Heart right ventricle (tissue), 16 donors: Measurements from ENCODE around the gene CEBPZ. TPM values are rescaled to one million over a fixed set of nuclear protein-coding genes. Genes with fewer than 3 reads are reported as not detected.

Experiments used
- ATAC-seq, 8 donors: fragments of 200-7000 bp; cut with Tn5 transposase; one replicate each; pipeline ENCODE4 v1.9.1; 2020; ENCODE audit warnings: mild to moderate bottlenecking in 8 of 8, moderate library complexity in 8 of 8, moderate number of reproducible peaks in 1 of 8
- DNase-seq, 2 donors: peaks; one replicate each; pipeline ENCODE4 v3.0.0-alpha.2; 2020
- H3K27ac ChIP-seq, 10 donors: fragments of 200-600 bp; sonication (generic) in 2 of 10; one replicate each; pipeline versions ENCODE4 v1.5.0 to v1.8.0; 2020 to 2022; ENCODE audit warnings: mild to moderate bottlenecking in 3 of 10
- H3K27me3 ChIP-seq, 7 donors: fragments of 200-600 bp; one replicate each; pipeline ENCODE4 v1.8.0; 2021 to 2022; ENCODE audit warnings: mild to moderate bottlenecking in 2 of 7
- H3K36me3 ChIP-seq, 9 donors: fragments of 200-600 bp; sonication (generic) in 1 of 9; one replicate each; pipeline versions ENCODE4 v1.5.0 to v1.8.0; 2020 to 2022; ENCODE audit warnings: mild to moderate bottlenecking in 2 of 9
- H3K4me1 ChIP-seq, 9 donors: fragments of 200-600 bp; sonication (generic) in 1 of 9; one replicate each; pipeline versions ENCODE4 v1.5.0 to v1.8.0; 2020 to 2022; ENCODE audit warnings: mild to moderate bottlenecking in 4 of 9
- H3K4me3 ChIP-seq, 10 donors: fragments of 200-600 bp; sonication (generic) in 2 of 10; one replicate each; pipeline versions ENCODE4 v1.5.0 to v1.8.0; 2020 to 2022; ENCODE audit warnings: mild to moderate bottlenecking in 7 of 10, moderate library complexity in 2 of 10
- H3K9me3 ChIP-seq, 11 donors: fragments of 200-600 bp in 10 of 11; sonication (generic) in 2 of 11; one replicate each; pipeline versions ENCODE4 v1.5.0 to v1.8.0; 2013 to 2022; ENCODE audit warnings: mild to moderate bottlenecking in 2 of 11, control low read depth in 1 of 11, moderate library complexity in 1 of 11
- CTCF ChIP-seq, 9 donors: fragments of 200-600 bp; sonication (generic) in 2 of 9; IDR thresholded peaks; one replicate each; pipeline versions ENCODE4 v1.5.0 to v1.8.0; 2021 to 2022; ENCODE audit warnings: antibody characterized with exemption in 9 of 9, mild to moderate bottlenecking in 5 of 9, moderate library complexity in 1 of 9
- WGBS, 2 donors: extraction: QIAGEN DNeasy Blood & Tissue Kit; methylation state at CpG; one replicate each; pipeline ENCODE4 v1.1.7; 2013; ENCODE audit warnings: inconsistent platforms in 1 of 2; 5-methylcytosine and 5-hydroxymethylcytosine counted together
- intact Hi-C, 10 donors: fragments of 100-400 bp; cut with DNase I; formaldehyde crosslinking; loops; one replicate each; pipeline versions ENCODE4 v1.11.1 to v1.14.2; 2022
- polyA plus RNA-seq, 2 donors: library from polyadenylated mRNA; stranded (reverse); fragments of 200-250 nt; gene quantifications; one replicate each; pipeline ENCODE4 v1.2.3, GENCODE V29; 2013
- total RNA-seq, 10 donors: library from RNA; stranded (reverse); fragmentation: NEBNext Ultra II Directional in 3 of 10; extraction: Animal tissue kit (Norgen Biotek cat#: 25700) in 3 of 10; gene quantifications; one replicate each; pipeline versions ENCODE4 v1.2.1 to v1.2.4, GENCODE V29; 2021 to 2023
- donor health status: Arrhythmogenic right ventricular cardiomyopathy.
- donor health status: ischemic (EF 13 %, LVEDD 7.1; RV severe dilation, severe dysfunction).
- donor health status: healthy with polysubstance abuse.
- donor health status: DM: no; HTN: yes; CAD: no.
- donor health status: DM: no; HTN: no; CAD: no.
- donor health status: ischemic (EF 25% LVEDD 6.9; RV normal size, moderate dysfunction).
- donor health status: ischemic (EF 25% LVEDD 5.7; RV mildly dilated, moderate dysfunction).
- donor health status: healthy.
- donor health status: DM: yes; HTN: yes; CAD: no.
- donor health status: Ischemic cardiomyopathy.
- donor health status: ischemic (EF 35%, LVEDD 5.7; RV mildly dilated, moderate dysfunction).
- donor health status: nonischemic (EF 11% LVEDD 7.7; RV severe dilation, severe dysfunction).
- donor health status: DM: yes; HTN: yes; CAD: no.
- donor health status: PGD.
- donor health status: ischemic (EF 29% LVEDD 5.4; RV normal size, mild dysfunction).
- donor health status: nonischemic (EF 23%, LVEDD 6.1; RV moderate dilation, normal function).

Gene CEBPZ
- total and polyA plus RNA-seq, 12 donors: 22.4 to 42.9 (median 28.2) TPM

- WGBS, 2 donors: 85 to 100% methylated on average over 5 of the region's 5 CpGs
Observed at GRCh38 chr2:37153224-37153623, 78.2 kb downstream of the CEBPZ start.

More at GRCh38 chr2:37153224-37153623, 78.2 kb downstream of the CEBPZ start:
- Histone ChIP-seq H3K4me1 (peaks cover 4 to 72% (median 24%) of the 10 kb centered on the region in 9 donors), H3K27me3 (no peaks in the 10 kb centered on the region), H3K27ac (no peak overlapping the region), H3K4me3 (no peak overlapping the region), H3K36me3 (peaks cover 0 to 40% (median 2%) of the 10 kb centered on the region in 9 donors), H3K9me3 (no peaks in the 10 kb centered on the region)
- no peak for DNase-seq
- intact Hi-C loops: loop anchor here in 1 of 10 donors (5.0 kb wide), 1 partner anchor 44 kb away; the partner anchor contains the start of gene CEBPZOS
- ATAC-seq: no peak
- no peak for TF ChIP-seq CTCF (IDR thresholded peaks at IDR 0.05)

Other genes with a start within 250 kb of the CEBPZ start
- 10 to 100 TPM; 14.7 to 27.4 (median 18.2) TPM for gene HEATR5B, start 147.2 kb downstream of the CEBPZ start, total RNA-seq
- 10 to 100 TPM in 1 of 2 donors, 1 to 10 TPM in 1; 3.7 to 10.6 TPM for gene HEATR5B, start 147.2 kb downstream of the CEBPZ start, polyA plus RNA-seq
- 1 to 10 TPM; 3.9 to 6.1 (median 5.7) TPM for gene GPATCH11, start 147.1 kb downstream of the CEBPZ start, total RNA-seq
- gene GPATCH11, start 147.1 kb downstream of the CEBPZ start, polyA plus RNA-seq: 1 to 10 TPM; 2.6 to 4.0 TPM
- gene EIF2AK2, start 74.6 kb downstream of the CEBPZ start, total RNA-seq: 10 to 100 TPM; 18.6 to 31.1 (median 24.2) TPM
- 1 to 10 TPM; 2.4 to 5.7 TPM for gene EIF2AK2, start 74.6 kb downstream of the CEBPZ start, polyA plus RNA-seq
- not detected for gene SULT6B1, start 42.9 kb downstream of the CEBPZ start, total RNA-seq
- gene SULT6B1, start 42.9 kb downstream of the CEBPZ start, polyA plus RNA-seq: not detected
- gene CEBPZOS, start 35.1 kb downstream of the CEBPZ start, total RNA-seq: 10 to 100 TPM; 54.2 to 68.2 (median 60.3) TPM
- gene CEBPZOS, start 35.1 kb downstream of the CEBPZ start, polyA plus RNA-seq: 100 to 1,000 TPM in 1 of 2 donors, 10 to 100 TPM in 1; 27.3 to 190 TPM
- gene NDUFAF7, start 62 bp upstream of the CEBPZ start, total RNA-seq: 10 to 100 TPM; 21.3 to 30.5 (median 26.8) TPM
- 10 to 100 TPM; 13.1 to 23.3 TPM for gene NDUFAF7, start 62 bp upstream of the CEBPZ start, polyA plus RNA-seq
- gene PRKD3, start 93.2 kb upstream of the CEBPZ start, total RNA-seq: 10 to 100 TPM in 9 of 10 donors, 1 to 10 TPM in 1; 9.3 to 21.6 (median 13.2) TPM
- 1 to 10 TPM; 4.4 to 7.0 TPM for gene PRKD3, start 93.2 kb upstream of the CEBPZ start, polyA plus RNA-seq
- 1 to 10 TPM in 8 of 10 donors, under 1 TPM in 2; 0.54 to 8.1 (median 2.4) TPM for gene QPCT, start 113.0 kb upstream of the CEBPZ start, total RNA-seq
- gene QPCT, start 113.0 kb upstream of the CEBPZ start, polyA plus RNA-seq: 1 to 10 TPM in 1 of 2 donors, under 1 TPM in 1; 0.95 to 3.5 TPM